Measurements from ENCODE around the gene METTL2A.

DNA sequence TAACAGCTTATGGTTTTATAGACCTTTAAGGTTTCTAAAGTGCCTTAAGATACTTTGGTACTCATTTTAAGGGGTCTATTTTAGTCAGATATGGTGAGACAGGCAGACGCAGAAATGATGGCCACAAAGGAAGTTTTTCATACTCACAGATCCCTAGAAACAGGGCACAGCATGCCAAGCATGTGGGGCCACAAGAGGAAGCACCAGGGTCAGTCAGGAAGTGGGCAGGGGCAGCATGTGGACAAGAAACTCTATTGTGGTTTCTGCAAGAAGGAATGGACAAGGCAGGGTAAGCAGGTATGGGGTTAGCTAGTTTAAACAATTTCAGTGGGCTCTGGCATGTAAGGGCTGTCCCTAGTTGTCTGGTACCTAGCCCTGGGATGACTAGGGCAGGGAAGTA is 34.8 kb upstream of the METTL2A start:
- TF ChIP-seq, protein P1, sequence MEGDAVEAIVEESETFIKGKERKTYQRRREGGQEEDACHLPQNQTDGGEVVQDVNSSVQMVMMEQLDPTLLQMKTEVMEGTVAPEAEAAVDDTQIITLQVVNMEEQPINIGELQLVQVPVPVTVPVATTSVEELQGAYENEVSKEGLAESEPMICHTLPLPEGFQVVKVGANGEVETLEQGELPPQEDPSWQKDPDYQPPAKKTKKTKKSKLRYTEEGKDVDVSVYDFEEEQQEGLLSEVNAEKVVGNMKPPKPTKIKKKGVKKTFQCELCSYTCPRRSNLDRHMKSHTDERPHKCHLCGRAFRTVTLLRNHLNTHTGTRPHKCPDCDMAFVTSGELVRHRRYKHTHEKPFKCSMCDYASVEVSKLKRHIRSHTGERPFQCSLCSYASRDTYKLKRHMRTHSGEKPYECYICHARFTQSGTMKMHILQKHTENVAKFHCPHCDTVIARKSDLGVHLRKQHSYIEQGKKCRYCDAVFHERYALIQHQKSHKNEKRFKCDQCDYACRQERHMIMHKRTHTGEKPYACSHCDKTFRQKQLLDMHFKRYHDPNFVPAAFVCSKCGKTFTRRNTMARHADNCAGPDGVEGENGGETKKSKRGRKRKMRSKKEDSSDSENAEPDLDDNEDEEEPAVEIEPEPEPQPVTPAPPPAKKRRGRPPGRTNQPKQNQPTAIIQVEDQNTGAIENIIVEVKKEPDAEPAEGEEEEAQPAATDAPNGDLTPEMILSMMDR (IDR thresholded peaks at IDR 0.05 in 4 of 5, conservative IDR thresholded peaks at IDR 0.05 in 1 of 5) = no peak
- no peak for TF ChIP-seq POLR2A (IDR thresholded peaks at IDR 0.05)

Data from gastrocnemius medialis (tissue), 4 donors.